IPS DF 4.7 (cell line): ENCODE results near the gene LSAMP.
"Not testable (repeated sequence)": the region's sequence is repeated elsewhere in the genome, so short reads cannot be mapped to it uniquely, and the experiment has no call there.

Source experiments
- DNase-seq: peaks from one replicate; pipeline ENCODE4 v3.0.0-alpha.2; 2013; ENCODE audit warnings: low spot score; ENCODE audit errors: extremely low read depth

LSAMP gene

DNA sequence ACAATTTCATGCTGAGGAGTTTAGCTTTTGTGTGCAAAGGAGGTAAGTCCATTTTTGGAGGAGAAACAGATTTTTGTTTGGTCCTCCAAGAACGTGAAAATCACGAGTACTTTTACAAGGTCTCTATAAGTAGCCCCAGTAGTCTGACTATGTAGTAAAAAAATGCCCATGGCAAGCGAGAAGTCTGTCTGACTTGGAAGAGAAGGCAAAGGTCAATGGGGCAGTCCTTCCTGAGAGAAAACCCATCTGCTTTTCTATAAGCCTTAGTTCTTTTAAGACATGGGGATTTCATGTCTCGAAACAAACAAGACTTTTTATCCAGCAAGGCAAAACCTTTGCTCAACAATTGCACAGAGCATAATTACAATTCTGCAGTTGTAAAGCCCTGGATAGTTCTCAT is 638.8 kb downstream of the LSAMP start:
- no peak for DNase-seq

DNA sequence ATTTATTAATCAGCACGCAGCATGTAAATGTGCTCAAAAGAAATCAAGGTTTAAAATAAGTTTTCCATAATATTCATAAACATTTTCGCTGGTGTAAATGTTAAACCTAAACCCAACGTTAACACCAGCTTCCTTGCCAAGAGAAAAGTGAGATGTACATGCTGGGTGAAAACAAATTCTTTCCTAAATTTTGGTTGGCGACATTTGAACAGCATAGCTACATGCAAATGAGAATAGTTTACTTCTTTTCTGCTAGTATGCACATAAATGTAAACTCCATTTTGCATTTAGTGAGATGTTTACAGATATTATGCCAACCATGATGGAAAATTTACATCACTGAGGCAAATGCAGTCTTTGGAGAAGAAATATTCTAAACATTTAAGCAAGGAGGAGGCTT is 639.8 kb downstream of the LSAMP start:
- DNase-seq: no peak

DNA sequence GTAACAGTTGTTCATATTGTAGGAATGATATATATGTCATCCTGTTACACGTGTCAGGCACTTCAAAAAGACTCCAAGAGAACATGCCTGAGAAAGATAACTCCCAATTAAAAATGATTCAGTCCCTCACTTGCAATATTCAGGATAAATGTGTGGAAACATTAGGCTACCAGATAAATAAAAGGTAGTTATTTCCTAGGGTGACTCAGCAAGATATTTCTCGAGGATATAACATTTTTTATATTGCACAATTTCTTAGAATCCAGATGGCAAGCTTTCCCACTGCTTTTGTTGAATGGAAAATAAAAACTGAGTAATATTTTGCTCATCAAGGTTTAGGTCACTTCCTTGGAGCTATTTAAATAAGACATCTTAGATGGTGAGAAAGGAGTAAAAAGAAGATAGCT is 640.6 kb downstream of the LSAMP start:
- no peak for DNase-seq

DNA sequence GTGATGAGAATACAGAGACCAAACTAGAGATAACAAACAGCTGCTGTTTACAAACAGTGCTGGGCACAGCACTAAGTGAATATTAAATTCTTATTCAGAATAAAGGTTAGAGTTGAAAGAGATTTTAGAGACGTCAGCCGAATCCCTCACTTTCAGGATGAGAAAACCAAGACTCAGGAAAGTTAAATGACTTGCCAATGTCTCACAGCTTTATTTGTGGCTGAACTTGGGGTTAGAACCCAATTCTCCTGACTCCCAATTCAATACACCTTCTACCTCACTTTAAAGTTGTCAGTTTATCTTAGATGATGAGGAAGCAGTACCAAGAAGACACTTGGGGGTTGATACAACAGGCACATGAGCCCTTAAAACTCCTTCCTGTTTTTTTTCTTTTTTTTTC is 641.1 kb downstream of the LSAMP start:
- no peak for DNase-seq

DNA sequence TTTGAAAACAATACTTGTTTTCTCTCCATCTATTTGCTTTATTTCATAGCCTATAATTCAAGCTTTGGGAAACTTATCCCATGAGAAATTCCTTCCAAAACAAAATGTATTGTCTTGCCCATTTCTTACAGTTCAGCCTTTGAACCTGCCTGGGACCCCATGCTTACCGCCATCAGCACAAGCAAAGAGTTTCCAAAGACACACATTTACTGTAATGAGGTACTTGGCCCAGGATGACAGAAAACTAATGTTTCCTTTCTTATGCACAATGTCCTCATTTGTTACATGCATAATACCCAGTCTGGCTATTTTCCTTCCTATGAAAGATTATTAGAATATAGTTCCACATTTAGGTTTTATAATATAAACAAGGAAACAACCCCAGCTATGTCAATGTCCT is 641.6 kb downstream of the LSAMP start:
- DNase-seq: no peak

DNA sequence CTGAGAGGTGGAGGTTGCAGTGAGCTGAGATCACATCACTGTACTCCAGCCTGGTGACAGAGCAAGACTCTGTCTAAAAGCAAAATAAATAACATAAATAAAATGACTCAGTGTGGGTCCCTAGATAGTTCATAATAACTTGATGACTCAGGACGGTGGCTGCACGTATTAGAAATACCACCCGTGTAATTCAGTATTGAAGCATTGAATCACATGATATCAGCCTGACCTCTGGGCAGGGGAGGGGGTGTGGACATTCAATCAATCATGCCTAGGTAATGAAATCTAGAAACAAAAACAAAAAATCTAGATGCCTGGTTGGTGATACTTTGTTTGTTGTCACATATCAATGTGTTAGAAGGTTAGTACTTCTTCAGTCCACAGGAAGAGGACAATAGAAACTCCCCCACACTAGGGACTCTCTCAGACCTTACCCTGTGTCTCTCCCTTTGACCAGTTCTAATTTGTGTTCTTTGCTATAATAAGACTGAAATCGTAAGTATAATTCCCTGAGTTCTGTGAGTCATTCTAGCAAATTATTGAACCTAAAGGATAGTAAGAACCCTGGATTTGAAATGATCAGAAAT is 644.7 kb downstream of the LSAMP start:
- DNase-seq: no peak

DNA sequence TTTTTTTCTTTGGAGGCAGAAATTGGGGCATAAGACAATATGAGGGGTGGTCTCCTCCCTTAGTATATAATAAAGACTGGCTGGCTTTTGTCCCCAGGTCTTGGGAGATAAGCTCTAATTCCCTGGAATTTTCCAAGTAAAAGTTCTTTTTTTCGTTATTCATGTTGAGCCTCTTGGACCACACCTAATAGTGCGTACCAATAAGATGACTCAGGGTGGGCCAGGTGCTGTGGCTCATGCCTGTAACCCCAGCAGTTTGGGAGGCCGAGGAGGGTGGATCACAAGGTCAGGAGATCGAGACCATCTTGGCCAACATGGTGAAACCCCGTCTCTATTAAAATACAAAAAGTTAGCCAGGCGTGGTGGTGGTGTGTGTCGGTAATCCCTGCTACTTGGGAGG is 645.2 kb downstream of the LSAMP start:
- DNase-seq: not testable (repeated sequence)

DNA sequence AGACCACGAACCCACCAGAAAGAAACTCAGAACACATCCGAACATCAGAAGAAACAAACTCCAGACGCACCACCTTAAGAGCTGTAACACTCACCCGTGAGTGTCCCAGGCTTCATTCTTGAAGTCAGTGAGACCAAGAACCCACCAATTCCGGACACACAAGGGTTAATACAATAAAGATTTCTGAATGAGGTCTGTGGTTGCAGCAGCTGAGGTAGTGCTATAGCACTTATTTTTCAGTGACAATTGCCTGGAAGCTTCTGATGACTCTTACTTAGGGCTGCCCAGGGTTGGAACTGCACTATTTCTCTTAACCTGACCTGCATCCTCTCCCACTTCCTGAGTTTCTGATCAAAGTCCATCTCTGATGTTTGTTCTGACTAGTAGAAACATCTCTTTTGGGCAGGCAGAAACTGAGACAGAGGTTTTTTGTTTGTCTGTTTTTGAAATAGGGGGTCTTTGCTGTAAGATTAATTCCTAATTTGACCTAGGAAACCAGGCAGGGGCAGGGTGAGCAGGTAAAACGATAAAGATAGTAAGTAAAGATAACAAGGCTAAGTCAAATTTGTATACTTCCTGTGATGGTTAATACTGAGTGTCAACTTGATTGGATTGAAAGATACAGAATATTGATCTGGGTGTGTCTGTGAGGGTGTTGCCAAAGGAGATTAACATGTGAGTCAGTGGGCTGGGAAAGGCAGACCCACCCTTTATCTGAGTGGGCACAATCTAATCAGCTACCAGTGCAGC is 652.9 kb downstream of the LSAMP start:
- no peak for DNase-seq

DNA sequence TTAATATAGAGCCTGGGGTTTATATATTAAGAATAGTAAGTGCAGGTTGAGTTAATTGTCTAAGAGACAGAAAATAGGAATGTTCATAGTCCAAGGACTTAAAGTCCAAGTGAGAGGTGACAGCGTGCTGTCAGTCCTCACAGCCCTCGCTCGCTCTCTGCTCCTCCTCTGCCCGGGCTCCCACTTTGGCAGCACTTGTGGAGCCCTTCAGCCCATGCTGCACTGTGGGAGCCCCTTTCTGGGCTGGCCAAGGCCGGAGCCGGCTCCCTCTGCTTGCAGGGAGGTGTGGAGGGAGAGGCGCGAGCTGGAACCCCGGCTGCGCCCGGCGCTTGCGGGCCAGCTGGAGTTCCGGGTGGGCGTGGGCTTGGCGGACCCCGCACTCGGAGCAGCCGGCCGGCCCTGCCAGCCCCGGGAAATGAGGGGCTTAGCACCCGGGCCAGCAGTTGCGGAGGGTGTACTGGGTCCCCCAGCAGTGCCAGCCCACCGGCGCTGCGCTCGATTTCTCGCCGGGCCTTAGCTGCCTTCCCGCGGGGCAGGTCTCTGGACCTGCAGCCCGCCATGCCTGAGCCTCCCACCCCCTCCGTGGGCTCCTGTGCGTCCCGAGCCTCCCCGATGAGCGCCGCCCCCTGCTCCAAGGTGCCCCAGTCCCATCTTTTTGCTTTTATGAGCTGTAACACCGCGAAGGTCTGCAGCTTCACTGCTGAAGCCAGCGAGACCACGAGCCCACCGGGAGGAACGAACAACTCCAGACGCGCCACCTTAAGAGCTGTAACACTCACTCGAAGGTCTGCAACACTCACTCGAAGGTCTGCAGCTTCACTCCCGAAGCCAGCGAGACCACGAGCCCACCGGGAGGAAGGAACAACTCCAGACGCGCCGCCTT is 653.8 kb downstream of the LSAMP start:
- DNase-seq: not testable (repeated sequence)

DNA sequence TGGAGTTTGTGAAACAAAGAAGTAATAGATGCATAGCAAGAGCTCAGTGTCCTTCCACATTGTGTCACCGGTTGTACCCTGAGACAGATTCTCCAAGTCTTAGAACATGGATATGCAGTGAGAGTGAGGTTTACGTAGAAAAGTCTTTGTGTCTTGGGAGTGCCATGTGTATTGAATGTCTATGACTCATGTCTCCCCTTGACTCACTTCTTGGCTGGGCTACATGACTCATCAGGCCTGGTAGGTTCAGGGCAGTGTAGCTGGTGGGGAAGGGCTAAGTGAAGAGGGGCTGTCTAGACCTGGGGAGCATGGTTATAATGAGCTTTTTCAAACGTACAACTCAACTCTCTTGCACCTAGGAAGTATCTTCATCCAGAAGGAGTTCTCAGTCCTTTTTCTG is 654.5 kb downstream of the LSAMP start:
- no peak for DNase-seq

DNA sequence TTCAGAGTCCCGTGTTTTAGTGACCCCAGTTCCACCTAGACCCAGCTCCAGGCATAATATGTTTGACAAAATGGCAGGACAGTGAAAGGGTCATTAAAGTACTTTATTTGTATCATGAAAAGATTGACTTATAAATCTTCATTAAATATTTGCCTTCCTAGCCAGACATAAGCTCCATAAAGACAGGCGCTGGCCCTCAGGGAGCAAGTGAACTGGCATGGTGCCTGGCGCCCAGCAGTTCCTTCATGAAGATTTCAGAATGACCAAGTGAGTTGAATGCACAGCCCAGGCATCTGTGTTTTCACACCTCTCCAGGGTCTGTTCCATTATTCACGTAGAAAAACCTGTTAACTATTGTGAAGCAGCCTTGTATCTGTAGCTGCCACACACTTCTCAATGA is 655.8 kb downstream of the LSAMP start:
- no peak for DNase-seq

DNA sequence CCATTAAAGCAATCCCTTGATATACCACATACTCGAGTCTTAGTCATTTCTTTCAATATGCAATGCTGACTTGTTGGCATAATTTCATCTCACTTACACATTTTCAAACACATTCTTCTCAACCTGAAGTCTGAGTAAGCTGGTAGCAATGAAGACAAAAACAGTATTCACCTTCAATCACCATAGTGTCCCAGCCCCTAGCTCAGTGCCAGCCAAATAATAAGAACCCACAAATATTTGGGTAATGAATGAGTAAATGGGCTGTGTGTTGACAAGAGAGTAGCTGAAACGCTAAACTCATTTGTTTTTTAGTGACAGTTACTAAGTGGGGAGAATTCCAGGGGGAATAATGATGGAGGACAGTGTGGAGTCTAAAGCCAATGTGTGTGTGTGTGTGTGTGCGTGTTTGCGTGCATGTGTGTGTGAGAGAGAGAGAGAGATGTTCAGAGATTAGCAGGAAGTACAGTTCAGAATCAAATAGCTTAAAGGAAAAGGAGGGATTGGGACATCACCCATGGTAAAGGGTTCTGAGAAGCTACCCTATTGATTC is 656.3 kb downstream of the LSAMP start:
- no peak for DNase-seq

DNA sequence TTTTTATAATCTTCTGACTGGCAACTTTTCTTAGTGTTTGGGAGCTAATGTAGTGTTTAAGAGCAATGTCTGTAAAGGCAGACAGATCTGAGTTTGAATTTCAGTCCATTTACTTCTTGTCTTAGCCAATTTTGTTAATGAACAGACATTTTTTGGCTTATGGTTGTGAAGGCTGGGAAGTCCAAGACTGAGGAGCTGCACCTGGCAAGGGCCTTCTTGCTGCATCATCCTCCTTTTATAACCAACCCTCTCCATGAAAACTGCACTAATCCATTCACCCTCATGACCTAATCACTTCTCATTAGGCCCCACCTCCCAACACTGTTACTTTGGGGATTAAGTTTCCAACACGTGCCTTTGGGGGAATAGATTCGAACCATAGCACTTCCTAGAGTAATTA is 657.5 kb downstream of the LSAMP start:
- no peak for DNase-seq

DNA sequence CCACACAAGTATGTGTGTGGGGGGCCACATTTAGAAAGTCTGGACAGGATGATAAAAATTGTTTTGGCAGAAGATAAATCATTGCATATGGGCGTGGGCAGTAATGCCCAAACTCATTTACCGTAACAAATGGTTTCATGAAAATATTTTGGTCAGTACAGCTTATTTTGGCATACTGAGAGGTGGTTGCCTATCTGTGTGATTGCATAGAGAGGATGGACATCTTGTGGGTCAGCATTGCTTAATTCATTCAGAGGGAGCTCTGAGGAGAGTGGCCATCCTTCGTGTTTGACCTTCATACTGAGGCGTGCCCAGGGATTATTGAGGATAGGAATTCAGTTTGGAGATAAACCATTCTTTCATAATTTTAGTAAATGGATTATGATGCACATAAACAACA is 659.5 kb downstream of the LSAMP start:
- no peak for DNase-seq

DNA sequence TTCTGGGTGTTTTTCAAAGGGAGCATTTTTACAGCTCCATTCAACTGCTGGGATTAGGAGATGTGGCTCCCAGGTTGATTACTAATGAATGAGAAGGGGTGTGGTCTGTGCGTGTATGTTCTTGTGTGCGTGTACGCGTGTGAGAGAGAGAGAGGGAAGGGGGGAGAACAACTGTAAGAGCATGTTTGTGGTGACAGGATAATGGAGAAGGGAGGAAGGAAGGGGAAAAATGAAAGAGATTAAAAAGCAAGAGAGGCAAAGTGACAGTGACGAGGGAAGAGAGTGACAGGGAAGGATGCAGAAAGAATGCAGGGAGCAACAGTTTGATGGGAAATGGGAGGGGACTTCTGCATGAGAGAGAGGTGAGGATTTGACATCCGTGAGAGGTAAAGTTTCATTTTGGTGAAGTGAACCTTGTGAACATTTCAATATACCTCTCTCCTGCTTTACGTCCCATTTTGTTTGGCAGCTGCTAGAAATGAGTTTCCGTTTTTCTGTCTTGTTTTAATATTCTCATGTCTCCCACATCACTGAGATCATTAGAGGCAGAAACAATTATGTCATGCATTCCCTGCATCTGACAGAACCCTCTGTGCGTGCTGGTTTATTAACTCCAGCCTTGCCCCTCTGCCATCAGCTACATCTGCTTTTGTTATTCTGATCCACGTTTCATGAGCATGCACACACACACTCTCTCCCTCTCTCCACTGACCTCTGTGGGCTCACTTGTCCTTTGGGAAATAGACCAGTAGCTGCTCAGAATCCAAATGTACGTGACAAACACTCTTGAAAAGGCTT is 660.3 kb downstream of the LSAMP start:
- DNase-seq: no peak

DNA sequence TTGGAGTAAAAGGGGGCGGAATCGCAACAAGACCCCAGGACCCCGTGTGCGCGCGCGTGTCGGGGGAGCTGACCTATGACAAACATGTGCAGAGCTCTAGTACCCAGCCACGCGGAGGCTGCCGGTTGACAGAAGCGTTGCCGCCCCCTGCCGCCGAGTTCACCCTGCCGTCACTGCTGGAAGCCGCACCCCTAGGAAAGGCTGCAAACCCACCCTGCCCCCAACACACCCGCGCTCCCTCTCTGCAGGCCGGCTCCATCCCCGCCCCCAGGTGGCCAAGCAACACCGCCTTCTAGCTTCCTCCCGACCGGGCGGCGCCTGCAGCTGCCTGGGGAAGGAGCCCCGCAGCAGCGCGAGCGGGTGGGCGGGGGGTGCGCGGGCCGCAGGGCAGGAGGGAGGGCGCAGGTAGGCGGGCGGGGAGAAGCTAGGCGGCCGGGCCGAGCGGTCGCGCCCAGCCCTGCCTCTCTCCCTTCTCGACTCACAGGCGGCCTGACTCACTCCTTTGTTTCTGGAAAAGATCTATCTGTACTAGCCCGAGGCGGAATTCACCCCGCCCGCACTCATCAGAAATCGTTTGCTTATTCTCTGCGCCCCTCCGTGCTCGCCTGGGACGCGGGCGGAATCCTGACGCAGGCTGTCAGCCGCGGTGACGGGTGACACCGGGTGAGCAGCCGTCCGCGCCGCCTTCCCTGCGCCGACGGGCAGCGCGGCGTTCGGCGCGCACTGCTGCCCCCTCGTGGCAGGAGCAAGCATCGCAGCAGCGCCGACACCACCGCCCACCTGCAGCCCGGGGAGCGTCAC is 661.1 kb downstream of the LSAMP start:
- DNase-seq: peak; percentile 58

DNA sequence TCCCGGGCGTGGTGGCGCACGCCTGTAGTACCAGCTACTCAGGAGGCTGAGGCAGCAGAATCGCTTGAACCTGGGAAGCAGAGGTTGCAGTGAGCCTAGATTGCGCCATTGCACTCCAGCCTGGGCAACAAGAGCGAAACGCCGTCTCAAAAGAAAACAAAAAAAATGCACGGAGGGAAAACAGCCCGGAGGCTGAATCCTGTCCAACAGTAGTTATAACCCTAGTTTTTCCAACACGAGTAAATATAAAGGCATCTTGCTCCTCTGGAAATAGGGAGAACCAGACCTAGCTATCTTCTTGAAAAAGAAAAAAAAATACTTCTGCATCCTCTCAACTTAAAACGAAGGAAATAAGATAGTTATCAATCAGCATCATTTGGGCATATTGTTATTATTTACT is 661.9 kb downstream of the LSAMP start:
- DNase-seq: not testable (repeated sequence)

DNA sequence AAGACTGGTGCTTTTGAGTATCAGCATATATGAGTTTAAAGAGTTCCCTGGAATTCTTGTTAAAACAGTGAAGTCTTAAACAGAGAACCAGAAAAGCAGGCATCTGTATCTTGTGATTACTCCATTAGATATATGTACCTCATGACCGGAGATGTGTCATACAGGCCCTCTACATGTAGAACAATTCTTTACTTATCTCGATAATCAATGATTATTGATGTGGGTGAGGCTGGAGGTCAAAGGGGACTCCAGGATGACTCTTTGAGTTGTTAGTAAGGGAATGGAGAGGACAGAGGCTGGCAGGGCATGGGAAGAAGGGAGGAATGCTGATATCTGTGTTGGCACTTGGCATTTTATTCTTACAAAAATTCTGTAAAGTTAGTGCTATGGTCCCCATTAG is 666.3 kb downstream of the LSAMP start:
- DNase-seq: no peak

DNA sequence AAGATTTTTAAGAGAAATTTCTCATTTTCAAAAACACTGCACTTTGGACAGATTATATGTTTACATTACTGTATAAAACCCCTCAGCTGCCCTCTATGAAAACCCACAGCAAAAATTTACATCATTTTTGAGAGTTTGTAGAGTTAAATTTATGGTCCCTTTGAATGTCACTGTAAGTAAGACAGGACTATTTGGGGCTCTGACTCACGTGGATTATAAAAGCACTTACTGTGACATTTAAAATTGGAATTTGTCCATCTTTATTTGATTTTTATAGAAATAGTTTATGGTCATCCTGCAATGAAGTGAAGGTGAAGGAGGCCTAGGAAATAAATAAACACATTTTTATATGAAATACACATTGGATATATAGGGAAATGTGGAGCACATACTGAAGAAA is 672.3 kb downstream of the LSAMP start:
- no peak for DNase-seq

DNA sequence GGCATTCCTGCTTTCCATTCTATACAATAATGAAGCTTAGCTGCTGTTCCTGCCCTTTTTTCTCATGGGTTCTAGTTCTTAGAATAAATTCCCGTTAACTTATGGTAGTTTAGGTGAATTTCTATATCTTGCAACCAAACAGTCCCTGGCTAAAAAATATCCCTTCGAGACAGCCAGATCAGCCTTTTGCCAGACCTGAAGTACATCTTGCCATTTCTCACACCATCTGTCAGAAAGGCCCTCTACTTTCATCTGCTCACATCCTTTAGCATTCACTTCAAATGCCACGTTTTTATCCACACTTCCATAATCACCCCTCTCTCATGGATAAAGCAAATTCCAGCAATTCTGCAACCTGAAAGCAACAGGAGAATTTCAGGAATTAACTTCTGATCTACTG is 676.6 kb downstream of the LSAMP start:
- DNase-seq: no peak
